ENCODE measurements around the gene RPS8.

DNA sequence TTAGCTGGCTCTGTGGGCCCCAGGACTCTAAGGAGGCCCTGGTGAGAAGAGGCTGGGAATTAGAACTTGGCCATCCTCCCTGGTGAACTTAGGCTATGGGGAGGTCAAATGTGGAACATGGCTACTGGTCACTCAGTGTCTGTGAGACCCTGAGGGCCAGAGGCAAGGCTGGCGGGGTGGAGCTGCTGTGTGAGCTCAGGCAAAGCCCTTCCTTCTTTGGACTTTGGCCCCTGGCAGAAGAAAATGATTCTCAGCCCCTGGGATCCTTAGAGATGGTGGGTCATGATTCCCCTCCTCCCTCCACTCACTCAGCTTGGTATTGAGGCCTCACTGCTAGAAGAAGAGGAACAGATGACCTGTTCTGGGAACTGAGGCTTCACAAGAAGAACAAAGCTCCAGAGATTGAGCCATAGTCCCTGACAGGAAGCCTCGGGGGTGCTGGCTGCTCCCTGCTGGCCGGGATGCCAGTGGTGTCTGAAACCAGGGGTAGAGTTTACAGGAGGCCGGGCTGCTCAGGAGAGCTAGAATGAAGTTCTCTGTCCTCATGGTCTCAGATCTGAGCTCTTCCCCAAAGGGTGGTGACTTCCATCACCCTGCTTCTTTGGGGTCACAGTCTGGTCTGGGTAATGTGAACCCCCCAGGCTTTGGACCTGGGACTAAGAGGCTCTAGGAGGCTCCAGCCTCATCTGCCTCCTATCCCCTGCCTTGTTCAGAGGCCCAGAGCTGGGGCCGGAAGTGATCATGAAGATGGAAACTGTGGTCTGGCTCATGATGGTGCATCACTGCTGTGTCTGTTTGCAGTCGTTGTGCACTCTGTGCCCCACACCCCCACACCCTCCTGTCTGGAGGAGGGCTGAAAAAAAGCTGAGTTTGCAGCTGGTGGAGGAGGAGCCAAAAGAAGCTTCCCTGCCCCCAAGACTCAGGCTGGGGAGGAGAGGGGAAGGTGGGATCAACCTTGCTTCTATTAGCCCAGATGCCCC, 33.9 kb downstream of the RPS8 start:
- TF ChIP-seq, protein P1, sequence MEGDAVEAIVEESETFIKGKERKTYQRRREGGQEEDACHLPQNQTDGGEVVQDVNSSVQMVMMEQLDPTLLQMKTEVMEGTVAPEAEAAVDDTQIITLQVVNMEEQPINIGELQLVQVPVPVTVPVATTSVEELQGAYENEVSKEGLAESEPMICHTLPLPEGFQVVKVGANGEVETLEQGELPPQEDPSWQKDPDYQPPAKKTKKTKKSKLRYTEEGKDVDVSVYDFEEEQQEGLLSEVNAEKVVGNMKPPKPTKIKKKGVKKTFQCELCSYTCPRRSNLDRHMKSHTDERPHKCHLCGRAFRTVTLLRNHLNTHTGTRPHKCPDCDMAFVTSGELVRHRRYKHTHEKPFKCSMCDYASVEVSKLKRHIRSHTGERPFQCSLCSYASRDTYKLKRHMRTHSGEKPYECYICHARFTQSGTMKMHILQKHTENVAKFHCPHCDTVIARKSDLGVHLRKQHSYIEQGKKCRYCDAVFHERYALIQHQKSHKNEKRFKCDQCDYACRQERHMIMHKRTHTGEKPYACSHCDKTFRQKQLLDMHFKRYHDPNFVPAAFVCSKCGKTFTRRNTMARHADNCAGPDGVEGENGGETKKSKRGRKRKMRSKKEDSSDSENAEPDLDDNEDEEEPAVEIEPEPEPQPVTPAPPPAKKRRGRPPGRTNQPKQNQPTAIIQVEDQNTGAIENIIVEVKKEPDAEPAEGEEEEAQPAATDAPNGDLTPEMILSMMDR (IDR thresholded peaks at IDR 0.05; ENCODE audit: low read depth, low read length, missing input control): no peak
- TF ChIP-seq GABPA (IDR thresholded peaks at IDR 0.05 in 1 of 2, conservative IDR thresholded peaks at IDR 0.05 in 1 of 2) (no peak), RAD21 (IDR thresholded peaks at IDR 0.05) (no peak), JUND (IDR thresholded peaks at IDR 0.05) (no peak), FOXA1 (IDR thresholded peaks at IDR 0.05) (no peak), TAF1 (conservative IDR thresholded peaks at IDR 0.05) (no peak), YY1 (IDR thresholded peaks at IDR 0.05) (no peak), SP1 (IDR thresholded peaks at IDR 0.05) (peak; percentile 11), RXRA (IDR thresholded peaks at IDR 0.05) (no peak), NR2F2 (IDR thresholded peaks at IDR 0.05) (no peak)
- TF ChIP-seq, protein P2, sequence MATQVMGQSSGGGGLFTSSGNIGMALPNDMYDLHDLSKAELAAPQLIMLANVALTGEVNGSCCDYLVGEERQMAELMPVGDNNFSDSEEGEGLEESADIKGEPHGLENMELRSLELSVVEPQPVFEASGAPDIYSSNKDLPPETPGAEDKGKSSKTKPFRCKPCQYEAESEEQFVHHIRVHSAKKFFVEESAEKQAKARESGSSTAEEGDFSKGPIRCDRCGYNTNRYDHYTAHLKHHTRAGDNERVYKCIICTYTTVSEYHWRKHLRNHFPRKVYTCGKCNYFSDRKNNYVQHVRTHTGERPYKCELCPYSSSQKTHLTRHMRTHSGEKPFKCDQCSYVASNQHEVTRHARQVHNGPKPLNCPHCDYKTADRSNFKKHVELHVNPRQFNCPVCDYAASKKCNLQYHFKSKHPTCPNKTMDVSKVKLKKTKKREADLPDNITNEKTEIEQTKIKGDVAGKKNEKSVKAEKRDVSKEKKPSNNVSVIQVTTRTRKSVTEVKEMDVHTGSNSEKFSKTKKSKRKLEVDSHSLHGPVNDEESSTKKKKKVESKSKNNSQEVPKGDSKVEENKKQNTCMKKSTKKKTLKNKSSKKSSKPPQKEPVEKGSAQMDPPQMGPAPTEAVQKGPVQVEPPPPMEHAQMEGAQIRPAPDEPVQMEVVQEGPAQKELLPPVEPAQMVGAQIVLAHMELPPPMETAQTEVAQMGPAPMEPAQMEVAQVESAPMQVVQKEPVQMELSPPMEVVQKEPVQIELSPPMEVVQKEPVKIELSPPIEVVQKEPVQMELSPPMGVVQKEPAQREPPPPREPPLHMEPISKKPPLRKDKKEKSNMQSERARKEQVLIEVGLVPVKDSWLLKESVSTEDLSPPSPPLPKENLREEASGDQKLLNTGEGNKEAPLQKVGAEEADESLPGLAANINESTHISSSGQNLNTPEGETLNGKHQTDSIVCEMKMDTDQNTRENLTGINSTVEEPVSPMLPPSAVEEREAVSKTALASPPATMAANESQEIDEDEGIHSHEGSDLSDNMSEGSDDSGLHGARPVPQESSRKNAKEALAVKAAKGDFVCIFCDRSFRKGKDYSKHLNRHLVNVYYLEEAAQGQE (IDR thresholded peaks at IDR 0.05): no peak
- TF ChIP-seq, protein P3, sequence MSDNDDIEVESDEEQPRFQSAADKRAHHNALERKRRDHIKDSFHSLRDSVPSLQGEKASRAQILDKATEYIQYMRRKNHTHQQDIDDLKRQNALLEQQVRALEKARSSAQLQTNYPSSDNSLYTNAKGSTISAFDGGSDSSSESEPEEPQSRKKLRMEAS (IDR thresholded peaks at IDR 0.05): no peak
- TF ChIP-seq, protein P4, sequence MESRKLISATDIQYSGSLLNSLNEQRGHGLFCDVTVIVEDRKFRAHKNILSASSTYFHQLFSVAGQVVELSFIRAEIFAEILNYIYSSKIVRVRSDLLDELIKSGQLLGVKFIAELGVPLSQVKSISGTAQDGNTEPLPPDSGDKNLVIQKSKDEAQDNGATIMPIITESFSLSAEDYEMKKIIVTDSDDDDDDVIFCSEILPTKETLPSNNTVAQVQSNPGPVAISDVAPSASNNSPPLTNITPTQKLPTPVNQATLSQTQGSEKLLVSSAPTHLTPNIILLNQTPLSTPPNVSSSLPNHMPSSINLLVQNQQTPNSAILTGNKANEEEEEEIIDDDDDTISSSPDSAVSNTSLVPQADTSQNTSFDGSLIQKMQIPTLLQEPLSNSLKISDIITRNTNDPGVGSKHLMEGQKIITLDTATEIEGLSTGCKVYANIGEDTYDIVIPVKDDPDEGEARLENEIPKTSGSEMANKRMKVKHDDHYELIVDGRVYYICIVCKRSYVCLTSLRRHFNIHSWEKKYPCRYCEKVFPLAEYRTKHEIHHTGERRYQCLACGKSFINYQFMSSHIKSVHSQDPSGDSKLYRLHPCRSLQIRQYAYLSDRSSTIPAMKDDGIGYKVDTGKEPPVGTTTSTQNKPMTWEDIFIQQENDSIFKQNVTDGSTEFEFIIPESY (IDR thresholded peaks at IDR 0.05): no peak
- TF ChIP-seq, protein P5, sequence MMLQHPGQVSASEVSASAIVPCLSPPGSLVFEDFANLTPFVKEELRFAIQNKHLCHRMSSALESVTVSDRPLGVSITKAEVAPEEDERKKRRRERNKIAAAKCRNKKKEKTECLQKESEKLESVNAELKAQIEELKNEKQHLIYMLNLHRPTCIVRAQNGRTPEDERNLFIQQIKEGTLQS (IDR thresholded peaks at IDR 0.05): no peak
